Central memory CD8-positive, alpha-beta T cell (primary cell): ENCODE results near the gene ITSN2.
A peak's percentile ranks its signal among the peaks of the same experiment; 100 is the strongest.

Source experiments
- ATAC-seq: fragments of 150-1000 bp; cut with Tn5 transposase; replicated peaks from 2 replicates; pipeline ENCODE4 v1.10.0; 2022; ENCODE audit warnings: mild to moderate bottlenecking, moderate FRiP score, moderate number of reproducible peaks; ENCODE audit not compliant: poor library complexity, severe bottlenecking; ENCODE audit errors: extremely low read depth
- DNase-seq, 2 donors: peaks; one replicate each; pipeline ENCODE4 v3.0.0; 2021; ENCODE audit warnings: low spot score in 2 of 2
- H3K27ac Mint-ChIP-seq: one replicate; pipeline ENCODE4 v1.8.0; 2022; ENCODE audit warnings: low read depth, mild to moderate bottlenecking, moderate library complexity, mixed read lengths
- H3K27me3 Mint-ChIP-seq: one replicate; pipeline ENCODE4 v1.8.0; 2022; ENCODE audit warnings: mixed read lengths
- H3K36me3 Mint-ChIP-seq: one replicate; pipeline ENCODE4 v1.8.0; 2022; ENCODE audit warnings: mild to moderate bottlenecking, moderate library complexity, mixed read lengths; ENCODE audit not compliant: insufficient read depth
- H3K4me1 Mint-ChIP-seq: one replicate; pipeline ENCODE4 v1.8.0; 2022; ENCODE audit warnings: mixed read lengths
- H3K4me3 Mint-ChIP-seq: one replicate; pipeline ENCODE4 v1.8.0; 2022; ENCODE audit warnings: mild to moderate bottlenecking, moderate library complexity, mixed read lengths
- H3K9me3 Mint-ChIP-seq: one replicate; pipeline ENCODE4 v1.8.0; 2022; ENCODE audit warnings: mixed read lengths

ITSN2 gene

DNA sequence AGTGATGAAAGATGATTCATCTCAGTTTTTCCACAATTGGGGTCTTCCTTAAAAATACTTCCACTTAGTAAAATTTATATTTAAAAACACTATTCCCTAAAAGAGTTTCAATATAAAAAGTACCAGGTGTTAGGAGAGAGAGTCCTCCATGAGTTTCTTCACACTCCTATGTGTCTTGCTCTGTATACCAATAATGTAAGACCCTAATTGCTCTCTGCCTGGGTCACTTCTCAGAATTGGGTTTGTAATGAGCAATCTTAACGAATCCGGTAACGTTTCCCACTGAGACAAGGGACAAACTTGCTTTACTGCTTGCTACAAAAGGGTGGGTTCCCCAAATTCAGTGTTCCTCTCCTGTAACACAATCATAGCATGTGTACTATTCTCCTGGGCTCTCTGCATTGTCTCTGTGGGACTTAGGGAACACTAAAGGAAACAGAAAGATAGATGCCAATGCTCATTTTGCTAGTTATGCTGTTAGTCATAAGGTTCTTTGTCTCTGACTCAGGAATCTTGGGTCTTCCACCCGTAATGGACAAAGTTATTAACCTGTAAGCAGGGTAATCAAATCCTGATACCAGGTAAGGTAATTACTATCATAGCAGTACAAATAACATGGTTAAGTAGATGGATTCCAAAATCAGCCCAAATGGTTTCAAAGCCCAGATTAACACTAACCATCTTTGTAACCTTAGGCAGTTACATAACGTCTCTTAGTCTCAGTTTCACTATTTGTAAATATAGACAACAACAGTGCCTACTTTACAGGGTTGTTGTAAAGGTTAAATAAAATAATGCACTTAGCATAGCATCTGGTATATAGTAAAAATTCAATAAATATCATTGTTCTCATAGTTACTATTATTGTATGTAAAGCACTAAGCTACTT is 46.3 kb downstream of the ITSN2 start:
- no peaks in the 10 kb centered on the region for H3K27me3 Mint-ChIP-seq
- H3K9me3 Mint-ChIP-seq = no peaks in the 10 kb centered on the region
- ATAC-seq (no peak), DNase-seq (no peak)
- H3K27ac Mint-ChIP-seq = peak overlapping the region; percentile 77
- no peak overlapping the region for H3K4me3 Mint-ChIP-seq
- H3K36me3 Mint-ChIP-seq = peaks cover 42% of the 10 kb centered on the region
- H3K4me1 Mint-ChIP-seq = peaks cover 31% of the 10 kb centered on the region

DNA sequence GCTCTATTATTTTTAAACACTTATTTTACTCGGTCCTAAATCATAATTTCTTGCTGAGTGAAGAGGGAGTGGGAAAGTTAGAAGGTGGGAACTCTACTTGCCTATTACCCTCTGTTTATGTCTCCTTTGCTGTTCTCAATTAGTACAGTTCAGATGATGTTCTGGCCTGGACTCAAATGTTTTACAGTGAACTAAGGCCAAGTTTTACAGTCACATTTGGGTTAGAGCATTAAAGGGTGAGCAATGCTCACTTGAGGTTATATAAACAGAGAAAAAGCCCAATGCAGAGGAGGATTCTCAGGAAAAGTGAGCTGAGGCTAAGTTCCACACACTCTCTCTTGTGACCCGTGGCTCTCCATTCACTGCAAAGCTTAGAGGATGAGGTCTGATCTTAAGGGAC is 52.4 kb downstream of the ITSN2 start:
- Mint-ChIP-seq H3K36me3 (peaks cover 57% of the 10 kb centered on the region), H3K27me3 (no peaks in the 10 kb centered on the region), H3K9me3 (no peaks in the 10 kb centered on the region), H3K27ac (no peak overlapping the region), H3K4me1 (peaks cover 6% of the 10 kb centered on the region), H3K4me3 (no peak overlapping the region)
- no peak for ATAC-seq
- no peak for DNase-seq

DNA sequence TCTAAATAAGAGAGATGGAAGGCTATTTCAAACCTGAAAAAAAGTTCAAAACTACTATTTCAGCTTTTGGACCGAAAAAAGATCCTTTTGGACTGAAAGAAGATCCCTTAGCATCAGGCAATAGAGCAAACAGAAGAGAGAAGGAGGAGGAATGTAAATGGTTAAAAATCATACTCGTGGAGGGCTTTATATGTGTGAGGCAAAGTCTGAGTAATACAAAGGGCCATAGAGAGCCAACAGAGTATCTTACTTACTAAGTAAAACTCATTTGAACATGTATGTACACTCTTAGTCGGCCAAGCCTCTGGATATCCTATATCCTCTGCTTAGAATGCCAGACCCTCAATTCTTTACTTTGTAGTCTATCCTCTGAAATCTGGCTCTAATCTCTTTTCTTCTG is 55.7 kb downstream of the ITSN2 start:
- H3K4me3 Mint-ChIP-seq = no peak overlapping the region
- ATAC-seq (no peak), DNase-seq (no peak)
- no peaks in the 10 kb centered on the region for H3K4me1 Mint-ChIP-seq
- H3K9me3 Mint-ChIP-seq = no peaks in the 10 kb centered on the region
- peaks cover 68% of the 10 kb centered on the region for H3K36me3 Mint-ChIP-seq
- H3K27ac Mint-ChIP-seq = no peak overlapping the region
- no peaks in the 10 kb centered on the region for H3K27me3 Mint-ChIP-seq

DNA sequence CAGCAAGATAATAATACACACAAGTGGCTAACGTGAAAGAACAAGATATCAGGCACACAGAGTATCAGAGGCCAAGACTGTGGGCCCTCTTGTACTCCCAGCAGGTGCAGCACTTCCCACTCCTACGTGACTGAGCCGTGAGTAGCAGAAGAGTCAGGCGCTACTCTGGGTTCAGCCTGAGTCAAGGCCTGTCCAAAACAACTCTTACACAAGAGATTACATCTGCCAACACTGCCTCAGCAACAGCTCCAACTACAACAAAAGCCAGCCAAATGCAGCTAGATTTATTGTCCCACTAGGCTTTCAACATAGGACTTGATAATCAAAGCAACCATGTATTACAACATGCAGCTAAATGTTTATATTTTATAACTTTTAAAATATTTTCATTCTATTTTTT is 56.2 kb downstream of the ITSN2 start:
- no peak overlapping the region for H3K4me3 Mint-ChIP-seq
- peaks cover 68% of the 10 kb centered on the region for H3K36me3 Mint-ChIP-seq
- ATAC-seq (no peak), DNase-seq (no peak)
- no peaks in the 10 kb centered on the region for H3K27me3 Mint-ChIP-seq
- no peaks in the 10 kb centered on the region for H3K9me3 Mint-ChIP-seq
- no peak overlapping the region for H3K27ac Mint-ChIP-seq
- H3K4me1 Mint-ChIP-seq = no peaks in the 10 kb centered on the region

DNA sequence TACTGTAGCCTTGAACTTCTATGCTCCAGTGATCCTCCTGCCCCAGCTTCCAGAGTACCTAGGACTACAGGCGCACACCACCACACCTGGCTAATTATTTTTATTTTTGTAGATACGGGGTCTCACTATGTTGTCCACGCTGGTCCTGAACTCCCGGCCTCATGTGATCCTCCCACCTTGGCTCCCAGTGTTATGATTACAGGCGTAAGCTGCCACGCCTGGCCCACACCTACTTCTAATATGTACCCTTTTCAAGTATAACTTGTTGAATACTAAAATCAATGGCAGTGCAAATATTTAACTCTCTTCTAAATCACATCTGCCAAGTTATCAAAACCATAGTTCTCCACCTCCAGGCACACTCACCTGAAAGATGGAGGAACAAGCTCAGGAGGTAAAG is 58.7 kb downstream of the ITSN2 start:
- ATAC-seq = no peak
- Mint-ChIP-seq H3K36me3 (peaks cover 72% of the 10 kb centered on the region), H3K27ac (no peak overlapping the region), H3K9me3 (no peaks in the 10 kb centered on the region), H3K4me1 (no peaks in the 10 kb centered on the region), H3K27me3 (no peaks in the 10 kb centered on the region), H3K4me3 (no peak overlapping the region)
- no peak for DNase-seq

DNA sequence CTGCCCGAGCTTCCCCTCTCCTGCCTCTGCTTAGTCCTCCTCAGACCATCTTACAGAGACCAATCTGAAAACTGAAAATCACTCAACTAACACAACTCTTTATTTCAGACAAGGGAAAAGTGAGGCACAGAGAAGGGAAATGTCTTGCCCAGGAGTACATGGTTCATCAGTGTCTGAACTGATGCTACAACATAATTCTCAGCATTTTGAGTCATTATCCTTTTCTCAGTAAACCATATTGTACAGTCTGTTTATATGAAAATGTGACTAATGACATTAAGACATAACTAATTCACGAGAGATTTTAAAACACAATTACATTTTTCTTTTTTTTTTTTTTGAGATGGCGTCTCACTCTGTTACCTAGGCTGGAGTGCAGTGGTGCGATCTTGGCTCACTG is 62.7 kb downstream of the ITSN2 start:
- Mint-ChIP-seq H3K9me3 (no peaks in the 10 kb centered on the region), H3K4me1 (no peaks in the 10 kb centered on the region), H3K36me3 (peaks cover 70% of the 10 kb centered on the region), H3K27me3 (no peaks in the 10 kb centered on the region), H3K4me3 (no peak overlapping the region), H3K27ac (no peak overlapping the region)
- ATAC-seq (no peak), DNase-seq (no peak)

DNA sequence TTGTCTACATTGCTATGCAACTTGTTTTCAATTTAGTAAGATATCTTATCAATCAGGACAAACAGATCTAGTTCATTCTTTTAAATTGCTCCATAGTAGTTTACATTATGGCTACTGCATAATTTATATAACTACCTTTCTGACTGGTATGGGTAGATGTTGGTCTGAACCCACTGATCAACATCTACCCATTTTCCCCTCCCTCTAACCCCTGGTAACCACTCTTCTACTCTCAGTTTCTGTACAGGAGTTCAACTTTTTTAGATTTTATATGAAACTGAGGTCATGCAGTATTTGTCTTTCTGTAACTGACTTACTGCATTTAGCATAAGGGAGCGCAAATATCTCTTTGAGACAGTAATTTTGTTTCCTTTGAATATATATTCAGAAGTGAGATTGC is 73.2 kb downstream of the ITSN2 start:
- no peaks in the 10 kb centered on the region for H3K9me3 Mint-ChIP-seq
- H3K36me3 Mint-ChIP-seq = peaks cover 19% of the 10 kb centered on the region
- peaks cover 12% of the 10 kb centered on the region for H3K4me1 Mint-ChIP-seq
- H3K27me3 Mint-ChIP-seq = no peaks in the 10 kb centered on the region
- DNase-seq (no peak), ATAC-seq (no peak)
- no peak overlapping the region for H3K4me3 Mint-ChIP-seq
- H3K27ac Mint-ChIP-seq = peak overlapping the region; percentile 43

DNA sequence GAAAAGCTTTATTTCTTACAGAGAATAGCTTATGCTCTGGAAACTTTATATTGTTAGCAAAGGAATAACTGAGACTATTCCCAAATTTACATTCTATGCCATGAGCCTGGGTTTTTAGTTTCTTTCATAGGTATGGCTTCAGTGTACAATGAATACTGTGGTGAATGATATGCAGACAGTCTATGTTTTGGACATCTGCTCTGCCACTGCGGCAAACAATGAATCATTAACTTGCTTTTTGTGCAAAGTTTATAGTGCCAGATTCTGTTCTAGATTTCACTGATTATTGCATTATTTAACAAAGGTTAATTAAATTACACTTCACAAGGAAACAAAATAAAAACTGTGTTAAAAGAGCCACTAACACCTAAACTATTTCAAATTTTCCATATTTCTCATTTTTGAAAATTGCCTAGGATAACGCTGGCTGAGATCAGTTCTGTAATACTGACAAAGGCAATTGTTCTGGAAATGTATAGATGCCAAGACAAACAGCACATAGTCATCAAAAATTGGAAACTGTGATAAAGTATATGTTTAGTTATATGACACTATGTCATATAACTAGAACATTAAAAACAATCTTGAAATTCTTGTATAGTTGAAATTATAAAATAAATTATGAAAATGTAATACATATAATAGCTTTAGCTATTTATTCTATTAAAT is 74.7 kb downstream of the ITSN2 start:
- DNase-seq = no peak
- H3K36me3 Mint-ChIP-seq = peaks cover 12% of the 10 kb centered on the region
- H3K4me3 Mint-ChIP-seq = no peak overlapping the region
- H3K27me3 Mint-ChIP-seq = no peaks in the 10 kb centered on the region
- no peaks in the 10 kb centered on the region for H3K9me3 Mint-ChIP-seq
- peaks cover 12% of the 10 kb centered on the region for H3K4me1 Mint-ChIP-seq
- no peak overlapping the region for H3K27ac Mint-ChIP-seq
- no peak for ATAC-seq

DNA sequence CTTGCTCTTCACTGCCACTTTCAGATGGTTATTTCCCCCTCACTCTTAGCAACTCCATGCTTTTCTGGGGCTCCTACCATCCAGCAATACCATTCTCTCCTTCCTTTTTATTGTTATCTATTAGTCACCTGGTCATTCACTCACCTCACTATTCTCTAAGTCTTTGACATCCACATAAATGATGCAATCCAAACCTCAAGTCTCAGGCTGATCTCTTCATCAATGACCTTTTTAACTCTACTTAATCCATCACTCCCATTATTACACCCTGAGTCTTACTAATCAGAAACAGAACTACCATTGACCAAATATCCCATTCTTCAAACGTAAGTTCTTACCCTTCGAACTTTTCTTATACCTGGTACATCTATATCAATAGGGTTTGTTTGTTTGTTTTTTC is 79.7 kb downstream of the ITSN2 start:
- ATAC-seq (no peak), DNase-seq (no peak)
- Mint-ChIP-seq H3K4me3 (no peak overlapping the region), H3K4me1 (no peaks in the 10 kb centered on the region), H3K27ac (no peak overlapping the region), H3K9me3 (no peaks in the 10 kb centered on the region), H3K27me3 (no peaks in the 10 kb centered on the region), H3K36me3 (peaks cover 4% of the 10 kb centered on the region)

DNA sequence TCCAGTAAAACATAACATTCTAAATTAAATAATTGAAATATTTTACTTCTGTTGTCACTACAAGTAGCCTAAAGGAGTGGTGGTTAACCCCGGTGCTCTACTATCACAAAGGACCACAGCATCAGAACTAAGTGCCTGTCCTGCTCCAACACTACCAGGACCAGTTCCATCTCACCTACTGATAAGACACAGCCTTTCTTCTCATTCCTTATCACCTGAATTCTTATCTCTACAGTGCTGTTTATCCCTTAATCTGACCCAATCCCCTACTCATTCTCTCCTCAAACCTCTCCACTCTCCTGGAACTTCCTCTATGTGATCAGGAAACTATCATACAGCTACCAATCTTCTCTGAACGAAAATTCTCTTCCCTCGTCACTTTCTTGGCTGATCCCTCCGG is 80.2 kb downstream of the ITSN2 start:
- Mint-ChIP-seq H3K27me3 (no peaks in the 10 kb centered on the region), H3K27ac (no peak overlapping the region)

DNA sequence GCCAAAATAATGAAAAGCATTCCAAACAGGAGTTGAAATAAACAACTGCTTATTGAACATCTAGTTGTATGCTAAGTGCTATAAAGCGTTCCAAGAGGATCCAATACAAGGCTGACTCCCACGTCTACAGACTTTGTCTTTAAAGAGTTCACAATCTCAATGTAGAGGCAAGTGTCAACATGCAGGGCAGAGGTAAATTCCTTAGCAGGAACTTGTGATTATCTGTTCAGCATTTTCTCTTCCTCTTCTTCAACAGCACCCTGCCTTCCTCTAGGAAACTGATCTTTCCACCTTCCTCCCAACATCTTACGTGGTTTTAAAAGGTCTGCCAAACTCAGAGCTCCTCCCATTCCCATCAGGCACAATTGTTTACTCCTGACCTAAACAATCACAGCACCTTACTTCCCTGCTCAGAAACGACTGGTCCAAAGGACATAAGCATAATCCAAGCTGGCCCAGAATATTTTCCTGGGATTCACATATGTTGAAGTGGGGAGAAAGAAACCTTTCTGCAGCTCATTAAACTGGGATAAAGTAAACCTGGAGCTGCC is 83.9 kb downstream of the ITSN2 start:
- no peak for ATAC-seq
- H3K4me3 Mint-ChIP-seq = no peak overlapping the region
- no peaks in the 10 kb centered on the region for H3K9me3 Mint-ChIP-seq
- H3K27ac Mint-ChIP-seq = no peak overlapping the region
- peaks cover 17% of the 10 kb centered on the region for H3K36me3 Mint-ChIP-seq
- H3K27me3 Mint-ChIP-seq = no peaks in the 10 kb centered on the region
- H3K4me1 Mint-ChIP-seq = no peaks in the 10 kb centered on the region
- DNase-seq = no peak

More for the DNA sequence above, 80.2 kb downstream of the ITSN2 start:
- no peak for DNase-seq
- Mint-ChIP-seq H3K36me3 (peaks cover 4% of the 10 kb centered on the region), H3K4me1 (no peaks in the 10 kb centered on the region), H3K9me3 (no peaks in the 10 kb centered on the region), H3K4me3 (no peak overlapping the region)
- ATAC-seq = no peak

DNA sequence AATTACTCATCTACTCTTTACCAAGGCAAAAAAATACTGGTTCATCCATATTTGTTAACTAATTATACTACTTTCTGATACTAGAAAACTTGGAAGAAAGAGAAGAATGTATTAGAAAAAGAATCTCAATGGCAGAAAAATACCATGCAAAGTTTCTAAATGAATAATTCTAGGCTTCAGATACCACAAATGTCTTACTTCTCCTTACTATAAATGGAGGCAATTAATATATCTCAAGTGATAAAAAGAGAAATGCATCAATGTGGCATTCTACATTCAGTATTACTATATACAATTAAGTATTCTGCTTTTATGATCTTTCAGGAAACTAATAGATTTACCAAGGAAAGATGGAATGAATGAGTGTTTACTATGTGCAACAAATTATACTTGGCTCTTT is 85.5 kb downstream of the ITSN2 start:
- H3K27ac Mint-ChIP-seq = no peak overlapping the region
- H3K27me3 Mint-ChIP-seq = no peaks in the 10 kb centered on the region
- DNase-seq (no peak), ATAC-seq (no peak)
- peaks cover 21% of the 10 kb centered on the region for H3K36me3 Mint-ChIP-seq
- no peak overlapping the region for H3K4me3 Mint-ChIP-seq
- no peaks in the 10 kb centered on the region for H3K4me1 Mint-ChIP-seq
- no peaks in the 10 kb centered on the region for H3K9me3 Mint-ChIP-seq

DNA sequence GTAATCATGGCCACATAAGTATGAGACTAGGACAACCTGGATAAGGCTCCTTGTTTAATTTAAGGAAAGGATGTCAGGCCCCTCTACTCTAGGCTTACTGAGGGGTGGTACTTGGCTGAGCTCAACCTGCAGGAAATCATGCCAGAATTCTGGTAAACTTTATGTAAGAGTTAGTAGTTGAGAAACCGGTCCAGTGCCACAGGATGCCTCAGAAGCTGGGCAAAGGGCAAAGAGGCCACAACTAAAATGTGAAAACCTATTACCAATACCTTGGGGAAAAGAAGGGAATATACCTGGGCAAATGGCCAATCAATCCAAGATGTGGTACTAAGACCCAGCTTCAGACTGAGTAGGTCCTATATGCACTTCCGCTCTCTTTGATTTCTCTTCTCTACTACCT is 86.7 kb downstream of the ITSN2 start:
- no peaks in the 10 kb centered on the region for H3K27me3 Mint-ChIP-seq
- no peak for ATAC-seq
- no peaks in the 10 kb centered on the region for H3K9me3 Mint-ChIP-seq
- no peak for DNase-seq
- H3K36me3 Mint-ChIP-seq = peaks cover 27% of the 10 kb centered on the region
- no peak overlapping the region for H3K4me3 Mint-ChIP-seq
- H3K4me1 Mint-ChIP-seq = peaks cover 3% of the 10 kb centered on the region
- H3K27ac Mint-ChIP-seq = no peak overlapping the region
